ENCODE measurements around the gene SHF.
"Not testable (repeated sequence)": the region's sequence is repeated elsewhere in the genome, so short reads cannot be mapped to it uniquely, and the experiment has no call there.

Gene SHF, protein sequence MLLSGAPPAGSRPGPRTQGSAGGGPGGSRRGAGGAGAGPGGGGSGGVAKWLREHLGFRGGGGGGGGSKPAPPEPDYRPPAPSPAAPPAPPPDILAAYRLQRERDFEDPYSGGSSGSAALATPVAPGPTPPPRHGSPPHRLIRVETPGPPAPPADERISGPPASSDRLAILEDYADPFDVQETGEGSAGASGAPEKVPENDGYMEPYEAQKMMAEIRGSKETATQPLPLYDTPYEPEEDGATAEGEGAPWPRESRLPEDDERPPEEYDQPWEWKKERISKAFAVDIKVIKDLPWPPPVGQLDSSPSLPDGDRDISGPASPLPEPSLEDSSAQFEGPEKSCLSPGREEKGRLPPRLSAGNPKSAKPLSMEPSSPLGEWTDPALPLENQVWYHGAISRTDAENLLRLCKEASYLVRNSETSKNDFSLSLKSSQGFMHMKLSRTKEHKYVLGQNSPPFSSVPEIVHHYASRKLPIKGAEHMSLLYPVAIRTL

DNA sequence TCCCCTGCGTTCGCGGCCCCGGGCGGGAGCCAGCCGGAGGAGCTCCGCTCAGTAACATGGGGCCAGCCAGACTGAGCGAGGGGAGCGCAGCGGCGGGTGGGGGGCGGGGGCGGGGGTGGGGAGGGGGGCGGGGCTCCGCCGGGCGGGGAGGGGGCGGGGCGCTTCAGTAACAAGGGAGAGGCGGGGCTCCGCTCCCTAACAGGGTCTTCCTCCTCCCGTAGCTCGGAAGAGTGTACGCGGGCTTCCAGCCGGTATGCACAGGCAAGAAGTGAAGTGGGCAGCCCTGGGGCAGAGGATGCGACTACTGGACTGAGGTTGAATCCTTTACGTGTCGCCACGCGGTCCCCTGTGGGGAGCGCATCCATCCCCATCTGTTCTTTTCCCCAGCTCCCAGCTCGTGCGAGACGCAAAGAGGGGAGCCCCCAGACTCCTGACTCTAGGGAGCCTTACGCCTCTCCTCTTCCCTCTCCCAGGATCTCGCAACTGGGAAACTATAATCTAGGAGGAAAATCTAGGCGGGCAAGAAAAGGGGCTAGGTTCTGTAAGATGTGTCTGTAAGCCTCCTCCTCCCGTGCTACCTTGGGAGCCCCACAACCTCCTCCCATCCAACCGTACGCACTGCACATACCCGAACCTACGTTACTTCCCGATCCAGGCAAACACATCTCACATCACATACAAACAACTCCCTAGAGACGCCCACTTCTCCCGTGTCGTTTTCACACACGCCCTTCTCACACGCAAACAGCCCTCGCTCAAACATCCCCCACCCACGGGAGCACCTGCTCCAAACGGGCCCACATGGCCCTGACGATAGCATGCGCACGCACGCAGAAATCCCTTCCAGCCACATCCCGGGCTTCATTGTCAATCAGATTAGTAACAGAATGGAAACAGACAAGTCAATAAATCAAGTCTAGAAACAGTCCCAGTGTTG lies at the start of gene SHF:
SHF (minus strand) TSS at position 73 of the 937 bp plus-strand sequence; CDS start at position 58, 15 bp downstream.
- peak; percentile 64 for DNase-seq (ENCODE audit: low spot score)

DNA sequence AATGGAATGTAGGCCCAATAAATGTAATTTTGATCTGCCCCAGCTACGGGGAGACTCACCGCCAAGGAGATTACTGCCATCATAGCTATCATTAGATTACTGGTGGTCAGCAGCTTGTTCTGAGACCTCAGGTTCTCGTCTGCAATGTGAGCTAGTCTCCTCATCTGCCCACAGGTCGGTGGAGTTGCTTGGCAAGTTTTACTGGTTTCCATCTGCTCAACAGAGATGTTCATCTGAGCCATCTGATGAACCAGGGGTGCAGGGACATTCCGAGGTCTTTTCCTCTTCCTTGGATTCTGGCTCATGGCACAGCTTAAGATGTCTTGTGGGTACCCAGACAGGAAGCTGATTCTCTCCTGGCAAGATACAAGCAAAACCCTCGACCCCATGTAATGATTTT lies 49.0 kb upstream of the SHF start:
- not testable (repeated sequence) for DNase-seq (ENCODE audit: low spot score)

- no peak for DNase-seq (ENCODE audit: low spot score)
Observed at GRCh38 chr15:45234562-45235235, 46.9 kb upstream of the SHF start.

DNA sequence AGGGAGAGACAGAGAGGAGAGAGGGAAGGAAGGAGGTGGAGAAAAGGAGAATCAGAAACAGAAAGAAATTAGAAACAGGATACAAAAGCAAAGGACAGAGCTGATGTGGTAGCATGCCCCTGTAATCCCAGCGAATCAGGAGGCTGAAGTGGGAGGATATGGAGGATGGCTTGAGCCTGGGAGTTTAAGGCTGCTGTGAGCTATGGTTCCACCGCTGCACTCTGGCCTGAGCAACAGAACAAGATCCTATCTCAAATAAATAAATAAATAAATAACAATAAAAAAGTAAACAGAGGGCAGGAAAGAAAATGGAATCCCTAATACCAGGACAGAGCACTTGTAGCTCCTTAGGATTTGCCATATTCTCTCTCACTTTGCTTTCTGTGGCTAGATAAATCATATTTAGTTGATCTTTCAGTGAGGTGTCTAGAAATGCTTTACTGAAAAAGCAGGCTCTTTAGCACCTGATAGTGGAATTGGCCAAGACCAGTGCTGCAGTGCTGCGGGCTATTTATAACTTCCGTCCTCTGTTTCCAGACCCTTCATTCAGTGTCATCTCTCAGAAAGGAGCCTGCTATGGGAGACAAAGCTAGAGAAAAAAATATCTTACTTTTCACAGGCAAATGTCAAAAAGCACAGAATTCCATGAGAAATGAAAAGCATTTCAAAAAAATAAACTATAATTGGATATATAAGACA lies 44.2 kb upstream of the SHF start:
- DNase-seq (ENCODE audit: low spot score) = no peak

- DNase-seq (ENCODE audit: low spot score) = no peak
Observed at GRCh38 chr15:45231132-45231531, 43.4 kb upstream of the SHF start.

GRCh38 chr15:45230245-45230965 lies 42.6 kb upstream of the SHF start:
- DNase-seq (ENCODE audit: low spot score) = no peak

DNA sequence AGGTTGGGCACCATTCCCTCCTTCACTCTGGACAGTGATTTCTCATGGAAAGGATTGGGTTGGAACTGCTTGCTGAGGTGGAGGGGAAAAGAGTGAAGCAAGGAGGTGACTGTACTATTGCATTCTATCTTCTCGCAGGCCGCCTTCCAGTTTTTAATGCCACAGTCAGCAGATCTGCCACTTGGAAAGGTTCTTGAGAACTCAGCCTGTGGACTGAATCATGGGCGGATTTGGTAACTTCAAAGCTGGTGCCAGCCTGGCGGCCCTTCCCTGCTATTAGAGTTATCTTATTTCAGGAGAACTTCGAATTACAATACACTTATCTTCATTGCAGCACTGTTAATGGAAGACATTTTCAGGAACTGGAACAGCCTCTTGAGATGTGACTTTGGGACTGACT lies 41.2 kb upstream of the SHF start:
- DNase-seq (ENCODE audit: low spot score) = no peak

- DNase-seq (ENCODE audit: low spot score) = no peak
Observed at GRCh38 chr15:45225506-45226273, 37.9 kb upstream of the SHF start.

GRCh38 chr15:45224621-45225217 lies 37.0 kb upstream of the SHF start:
- no peak for DNase-seq (ENCODE audit: low spot score)

DNA sequence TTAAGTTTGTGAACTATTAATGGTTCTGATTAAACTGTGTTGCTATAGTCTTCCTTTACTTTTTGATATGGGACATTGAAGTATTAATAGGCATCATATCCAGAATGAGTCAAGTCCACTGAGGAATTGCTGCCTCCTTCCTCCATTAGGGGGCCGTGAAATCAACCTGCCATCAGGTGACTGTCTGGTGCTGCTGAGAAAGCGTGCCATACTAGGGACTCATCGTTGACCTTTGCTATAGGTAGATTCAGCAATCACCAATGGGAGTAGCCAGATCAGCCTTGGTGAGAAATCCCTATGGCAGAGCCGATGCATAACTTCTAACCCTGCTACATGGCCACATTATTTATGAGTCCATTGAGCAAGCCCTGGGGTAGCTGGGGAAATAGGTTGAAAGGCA lies 34.2 kb upstream of the SHF start:
- DNase-seq (ENCODE audit: low spot score) = no peak

DNA sequence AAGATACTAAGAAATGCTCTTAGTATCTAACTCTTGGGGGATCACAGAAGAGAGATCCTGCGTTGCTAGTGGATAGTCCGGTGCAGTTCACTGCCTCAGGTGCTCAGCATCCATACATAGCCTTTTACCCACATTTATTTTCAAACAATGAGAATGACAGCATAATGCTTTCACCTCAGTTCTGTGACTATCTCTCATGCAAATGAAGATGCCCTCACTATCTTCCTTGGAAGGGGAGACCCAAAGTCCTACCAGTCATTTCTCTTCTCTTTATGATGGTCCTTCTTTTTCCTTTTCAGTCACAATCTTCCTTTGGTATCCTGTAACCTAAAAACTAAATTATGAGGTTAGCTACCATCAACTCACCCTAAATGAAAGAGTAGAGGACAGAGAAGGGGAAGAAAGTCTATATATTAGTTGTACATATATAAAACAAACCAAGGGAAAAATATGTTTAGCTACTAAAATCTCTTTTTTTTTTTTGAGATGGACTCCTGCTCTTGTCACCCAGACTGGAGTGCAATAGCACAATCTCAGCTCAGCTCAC lies 33.4 kb upstream of the SHF start:
- no peak for DNase-seq (ENCODE audit: low spot score)

DNA sequence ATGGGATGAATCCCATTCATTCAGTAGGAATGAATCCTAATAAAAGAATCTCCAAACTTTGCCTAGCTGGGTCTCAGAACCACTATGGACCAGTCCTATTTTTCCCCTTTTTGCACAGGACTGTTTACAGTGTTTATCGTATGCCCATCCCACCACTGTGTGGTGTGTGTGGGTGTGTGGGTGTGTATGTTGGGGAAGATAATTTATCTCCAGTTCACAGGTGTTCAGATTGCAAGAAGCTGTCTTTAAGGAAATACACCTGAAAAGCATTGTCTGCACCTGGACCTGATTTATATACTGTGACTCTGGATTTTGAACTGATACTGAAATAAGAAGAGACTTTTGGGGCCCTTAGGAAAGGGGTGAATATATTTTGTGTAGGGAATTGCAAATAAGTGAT lies 24.7 kb upstream of the SHF start:
- DNase-seq (ENCODE audit: low spot score) = no peak

DNA sequence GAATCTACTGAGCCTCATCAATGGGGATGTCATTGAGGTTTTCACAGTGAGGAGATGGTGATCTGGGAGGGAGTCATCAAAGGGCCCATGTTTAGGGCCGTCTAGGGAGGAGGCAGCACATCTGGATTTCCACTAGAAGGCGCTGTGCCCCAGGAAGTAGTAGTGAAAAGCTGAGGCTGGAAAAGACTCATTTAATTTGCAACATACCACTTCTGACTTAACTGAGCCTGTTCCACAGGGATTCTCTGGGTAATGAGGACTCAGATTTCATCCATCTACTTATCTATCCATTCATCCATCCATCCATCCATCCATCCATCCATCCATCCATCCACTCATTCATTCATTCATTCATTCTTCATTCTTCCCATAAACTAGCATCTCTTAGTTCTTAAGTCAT lies 17.4 kb upstream of the SHF start:
- peak; percentile 49 for DNase-seq (ENCODE audit: low spot score)

DNA sequence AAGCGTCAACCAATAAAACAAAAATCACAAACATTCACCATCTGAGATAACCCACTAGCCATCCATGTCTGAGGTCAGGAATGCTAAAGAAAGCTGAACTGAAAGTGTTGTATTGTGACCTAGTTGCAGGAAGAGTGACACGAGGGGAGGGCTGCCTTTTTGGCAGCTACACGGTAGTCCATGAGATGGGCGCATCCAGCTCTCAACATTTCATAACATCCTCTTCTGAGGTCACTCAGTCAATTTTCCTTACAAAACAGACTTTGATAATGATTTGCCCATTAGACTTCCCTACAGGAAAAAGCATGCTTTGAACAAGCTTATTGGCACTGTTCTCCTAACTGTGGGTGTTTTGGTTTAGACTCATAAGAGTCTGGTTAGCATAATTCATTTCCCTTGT lies 15.4 kb upstream of the SHF start:
- no peak for DNase-seq (ENCODE audit: low spot score)

GRCh38 chr15:45201869-45202268 lies 14.1 kb upstream of the SHF start:
- no peak for DNase-seq (ENCODE audit: low spot score)

GRCh38 chr15:45201557-45201859 lies 13.7 kb upstream of the SHF start:
- no peak for DNase-seq (ENCODE audit: low spot score)

DNA sequence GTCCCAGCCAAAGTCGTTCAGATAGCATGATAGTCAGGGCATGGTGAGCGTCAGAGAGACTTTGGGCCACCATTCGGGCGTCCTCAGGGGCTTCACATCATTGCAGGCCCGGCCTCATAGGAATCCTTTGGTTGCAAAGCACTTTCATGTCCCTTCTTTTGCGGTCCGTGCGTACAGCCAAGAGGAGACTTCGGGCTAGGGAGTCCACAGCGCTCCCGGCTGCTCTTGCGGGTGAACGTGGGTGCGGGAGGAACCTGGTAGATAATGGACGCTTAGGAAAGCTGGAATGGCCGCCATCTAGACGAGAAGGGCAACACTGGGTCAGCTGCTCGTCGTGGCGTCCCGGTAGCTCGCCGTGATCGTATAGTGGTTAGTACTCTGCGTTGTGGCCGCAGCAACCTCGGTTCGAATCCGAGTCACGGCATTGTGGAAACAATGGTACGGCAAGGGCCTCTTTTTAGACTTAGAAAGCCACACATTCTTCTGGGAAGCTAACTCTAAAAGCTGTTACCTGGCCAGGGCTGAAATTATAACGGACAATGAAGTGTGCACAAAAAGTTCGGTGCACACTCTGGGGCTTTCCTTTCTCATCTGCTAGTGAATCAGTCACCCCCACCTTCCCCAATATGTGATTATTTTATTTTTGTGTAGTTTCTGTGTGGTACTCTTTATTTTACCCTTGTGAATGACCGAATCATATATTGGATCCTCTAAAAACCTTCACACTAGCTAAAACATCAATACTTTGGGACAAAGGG lies 13.2 kb upstream of the SHF start:
- DNase-seq (ENCODE audit: low spot score) = peak; percentile 72

- peak; percentile 96 for DNase-seq (ENCODE audit: low spot score)
Observed at GRCh38 chr15:45200001-45200798, 12.4 kb upstream of the SHF start.

All from CD4-positive, alpha-beta T cell treated with Interleukin-6 at 100 ng/mL for 8 hours (primary cell).